Smooth muscle cell (in vitro differentiated cells): ENCODE measurements around the gene ATP6AP1. TPM values are rescaled to one million over a fixed set of nuclear protein-coding genes. Genes with fewer than 3 reads are reported as not detected.

ENCODE experiments used
- DNase-seq: peaks from one replicate; lab custom pipeline; 2025; ENCODE audit not compliant: unreplicated experiment; lab: John Stamatoyannopoulos, UW
- H2AFZ ChIP-seq: fragments of 200-600 bp; sonication (generic); 2 replicates; pipeline ENCODE4 v1.6.0; 2016; ENCODE audit warnings: antibody characterized with exemption, low read depth, mild to moderate bottlenecking
- H3F3A ChIP-seq: fragments of 200-600 bp; sonication (generic); 2 replicates; pipeline ENCODE4 v1.6.0; 2017; ENCODE audit warnings: antibody characterized with exemption, low read depth
- H3K27ac ChIP-seq: fragments of 200-600 bp; sonication (generic); 2 replicates; pipeline ENCODE4 v1.5.1; 2016; ENCODE audit warnings: low read depth, mild to moderate bottlenecking
- H3K27me3 ChIP-seq: fragments of 200-600 bp; sonication (generic); 2 replicates; pipeline ENCODE4 v1.6.1; 2016; ENCODE audit warnings: low read depth, mild to moderate bottlenecking
- H3K36me3 ChIP-seq: fragments of 200-600 bp; sonication (generic); 2 replicates; pipeline ENCODE4 v1.5.1; 2016; ENCODE audit warnings: low read depth
- H3K4me1 ChIP-seq: fragments of 200-600 bp; sonication (generic); 2 replicates; pipeline ENCODE4 v1.5.1; 2016; ENCODE audit warnings: low read depth
- H3K4me2 ChIP-seq: fragments of 200-600 bp; sonication (generic); 2 replicates; pipeline ENCODE4 v1.6.0; 2016; ENCODE audit warnings: mild to moderate bottlenecking
- H3K4me3 ChIP-seq: fragments of 200-600 bp; sonication (generic); 2 replicates; pipeline ENCODE4 v1.5.1; 2016; ENCODE audit warnings: mild to moderate bottlenecking
- H3K79me2 ChIP-seq: fragments of 200-600 bp; sonication (generic); 2 replicates; pipeline ENCODE4 v1.6.0; 2016; ENCODE audit warnings: low read depth, mild to moderate bottlenecking
- H3K9ac ChIP-seq: fragments of 200-600 bp; sonication (generic); 2 replicates; pipeline ENCODE4 v1.6.0; 2016; ENCODE audit warnings: low read depth
- H3K9me3 ChIP-seq: fragments of 200-600 bp; sonication (generic); replicated peaks from 2 replicates; pipeline ENCODE4 v1.5.1; 2016; ENCODE audit warnings: low read depth
- H4K20me1 ChIP-seq: fragments of 200-600 bp; sonication (generic); 2 replicates; pipeline ENCODE4 v1.6.0; 2016; ENCODE audit warnings: low read depth
- CTCF ChIP-seq: fragments of 200-600 bp; sonication (generic); IDR thresholded peaks from 2 replicates; pipeline ENCODE4 v1.5.1; 2017; ENCODE audit warnings: borderline replicate concordance, mild to moderate bottlenecking, antibody characterized with exemption; ENCODE audit not compliant: insufficient read depth, poor library complexity, severe bottlenecking
- WGBS: methylation state at CpG from one replicate; pipeline ENCODE4 v1.1.7; 2016; ENCODE audit warnings: low lambda C conversion rate; 5-methylcytosine and 5-hydroxymethylcytosine counted together
- polyA plus RNA-seq: library from polyadenylated mRNA; unstranded; fragments of >200 nt; fragmentation: Nextera tagmentation; extraction: Ambion mirVana; gene quantifications from 2 replicates; pipeline ENCODE4 v1.2.1, GENCODE V29; 2016
- total RNA-seq: library from RNA; depleted of rRNA; stranded (reverse); fragments of >200 nt; gene quantifications from 2 replicates; pipeline ENCODE4 v1.2.3, GENCODE V29; 2014

ATP6AP1 gene
- total and polyA plus RNA-seq, 2 experiments from 2014 or later, result 104 to 193 TPM

- TF ChIP-seq CTCF, result no peak
- no peak overlapping the region for H3K4me2 ChIP-seq
- no peaks in the 10 kb centered on the region for H3K36me3 ChIP-seq
- no peak overlapping the region for H3K27ac ChIP-seq
- no peak overlapping the region for H3K4me3 ChIP-seq
- 90% methylated on average over 17 of the region's 17 CpGs for WGBS
- no peaks in the 10 kb centered on the region for H3K9me3 ChIP-seq
- peaks cover 26% of the 10 kb centered on the region for H4K20me1 ChIP-seq
- no peak for DNase-seq
- H3K79me2 ChIP-seq, result peaks cover 56% of the 10 kb centered on the region
- H3K4me1 ChIP-seq, result peaks cover 10% of the 10 kb centered on the region
- no peaks in the 10 kb centered on the region for H3K27me3 ChIP-seq
- H3F3A ChIP-seq, result no peaks in the 10 kb centered on the region
- H3K9ac ChIP-seq, result no peak overlapping the region
- no peak overlapping the region for H2AFZ ChIP-seq
Measured at GRCh38 chrX:154440623-154441357, 12.3 kb downstream of the ATP6AP1 start.

GRCh38 chrX:154441564-154441963, 13.1 kb downstream of the ATP6AP1 start:
- Histone ChIP-seq H4K20me1 (peaks cover 26% of the 10 kb centered on the region), H2AFZ (no peak overlapping the region), H3K36me3 (no peaks in the 10 kb centered on the region), H3K79me2 (peaks cover 56% of the 10 kb centered on the region), H3K27me3 (no peaks in the 10 kb centered on the region), H3K9me3 (no peaks in the 10 kb centered on the region), H3K27ac (no peak overlapping the region), H3K4me2 (no peak overlapping the region), H3F3A (no peaks in the 10 kb centered on the region), H3K9ac (no peak overlapping the region), H3K4me3 (no peak overlapping the region), H3K4me1 (peaks cover 10% of the 10 kb centered on the region)
- no peak for DNase-seq
- WGBS, result 91% methylated on average over 11 of the region's 11 CpGs
- TF ChIP-seq CTCF, result no peak

- H3K27ac ChIP-seq, result no peak overlapping the region
- no peaks in the 10 kb centered on the region for H3K9me3 ChIP-seq
- no peaks in the 10 kb centered on the region for H3F3A ChIP-seq
- WGBS, result 81% methylated on average over 21 of the region's 21 CpGs
- H3K4me3 ChIP-seq, result no peak overlapping the region
- no peak overlapping the region for H3K9ac ChIP-seq
- H4K20me1 ChIP-seq, result peaks cover 26% of the 10 kb centered on the region
- H3K79me2 ChIP-seq, result peaks cover 56% of the 10 kb centered on the region
- no peaks in the 10 kb centered on the region for H3K27me3 ChIP-seq
- no peak overlapping the region for H3K4me2 ChIP-seq
- DNase-seq, result no peak
- TF ChIP-seq CTCF, result no peak
- H3K4me1 ChIP-seq, result peaks cover 10% of the 10 kb centered on the region
- no peak overlapping the region for H2AFZ ChIP-seq
- no peaks in the 10 kb centered on the region for H3K36me3 ChIP-seq
Measured at GRCh38 chrX:154441984-154442707, 13.7 kb downstream of the ATP6AP1 start.
